HEK293 (cell line): ENCODE results near the gene UQCC2.
A peak's percentile ranks its signal among the peaks of the same experiment; 100 is the strongest.

Source experiments
- BCL11A ChIP-seq: fragments of 450-650 bp; formaldehyde crosslinking; IDR thresholded peaks from 2 replicates; pipeline ENCODE4 v1.5.1; 2016; ENCODE audit warnings: low read depth, missing biosample characterization, missing genetic modification characterization
- GFI1B ChIP-seq: fragments of 450-650 bp; formaldehyde crosslinking; IDR thresholded peaks from 2 replicates; pipeline ENCODE4 v1.5.1; 2016; ENCODE audit warnings: missing biosample characterization, missing genetic modification characterization
- GLI2 ChIP-seq: fragments of 450-650 bp; formaldehyde crosslinking; IDR thresholded peaks from 2 replicates; pipeline ENCODE4; 2017; ENCODE audit warnings: missing biosample characterization, missing genetic modification characterization, low read depth, borderline replicate concordance
- OVOL3 ChIP-seq: fragments of 450-650 bp; formaldehyde crosslinking; IDR thresholded peaks from 2 replicates; pipeline ENCODE4 v1.5.1; 2016; ENCODE audit warnings: missing biosample characterization, missing genetic modification characterization
- RBAK ChIP-seq: fragments of 450-650 bp; formaldehyde crosslinking; IDR thresholded peaks from 2 replicates; pipeline ENCODE4 v1.5.1; 2016; ENCODE audit warnings: missing biosample characterization, missing genetic modification characterization
- REPIN1 ChIP-seq: fragments of 450-650 bp; formaldehyde crosslinking; IDR thresholded peaks from 2 replicates; pipeline ENCODE4 v1.5.1; 2017; ENCODE audit warnings: missing biosample characterization, missing genetic modification characterization, low read depth
- YY1 ChIP-seq: fragments of 450-650 bp; formaldehyde crosslinking; IDR thresholded peaks from 2 replicates; pipeline ENCODE4 v1.5.1; 2018; ENCODE audit warnings: missing biosample characterization, missing genetic modification characterization
- ZNF184 ChIP-seq: fragments of 450-650 bp; IDR thresholded peaks from 2 replicates; pipeline ENCODE4 v1.5.1; 2018; ENCODE audit warnings: missing biosample characterization, mild to moderate bottlenecking, missing genetic modification characterization
- ZNF248 ChIP-seq: fragments of 450-650 bp; formaldehyde crosslinking; IDR thresholded peaks from 2 replicates; pipeline ENCODE4 v1.5.1; 2017; ENCODE audit warnings: missing biosample characterization, missing genetic modification characterization
- ZNF510 ChIP-seq: fragments of 450-650 bp; formaldehyde crosslinking; IDR thresholded peaks from 2 replicates; pipeline ENCODE4 v1.5.1; 2018; ENCODE audit warnings: mild to moderate bottlenecking, missing genetic modification characterization, missing biosample characterization; ENCODE audit not compliant: insufficient replicate concordance
- ZNF548 ChIP-seq: fragments of 450-650 bp; formaldehyde crosslinking; IDR thresholded peaks from 2 replicates; pipeline ENCODE4 v1.5.1; 2016; ENCODE audit warnings: missing biosample characterization, missing genetic modification characterization
- ZNF549 ChIP-seq: fragments of 450-650 bp; IDR thresholded peaks from 2 replicates; pipeline ENCODE4 v1.5.1; 2018; ENCODE audit warnings: missing biosample characterization, missing genetic modification characterization, mild to moderate bottlenecking, inconsistent platforms, moderate library complexity
- ZNF621 ChIP-seq: fragments of 450-650 bp; formaldehyde crosslinking; IDR thresholded peaks from 2 replicates; pipeline ENCODE4 v1.5.1; 2017; ENCODE audit warnings: missing biosample characterization, missing genetic modification characterization
- ZNF629 ChIP-seq: fragments of 450-650 bp; formaldehyde crosslinking; IDR thresholded peaks from 2 replicates; pipeline ENCODE4 v1.5.1; 2017; ENCODE audit warnings: missing biosample characterization, missing genetic modification characterization
- ZNF658 ChIP-seq: fragments of 450-650 bp; formaldehyde crosslinking; IDR thresholded peaks from 2 replicates; pipeline ENCODE4; 2016; ENCODE audit warnings: missing biosample characterization, missing genetic modification characterization
- ZNF777 ChIP-seq: fragments of 450-650 bp; formaldehyde crosslinking; IDR thresholded peaks from 2 replicates; pipeline ENCODE4 v1.5.1; 2017; ENCODE audit warnings: missing biosample characterization, missing genetic modification characterization, borderline replicate concordance
- ZNF837 ChIP-seq: fragments of 450-650 bp; formaldehyde crosslinking; IDR thresholded peaks from 2 replicates; pipeline ENCODE4 v1.5.1; 2016; ENCODE audit warnings: missing biosample characterization, missing genetic modification characterization
- TF ChIP-seq, protein P1 (sequence below): fragments of 450-650 bp; formaldehyde crosslinking; IDR thresholded peaks from 2 replicates; pipeline ENCODE4 v1.5.1; 2016; ENCODE audit warnings: missing biosample characterization, missing genetic modification characterization
- TF ChIP-seq, protein P2 (sequence below): fragments of 450-650 bp; formaldehyde crosslinking; IDR thresholded peaks from 2 replicates; pipeline ENCODE4 v1.5.1; 2016; ENCODE audit warnings: missing biosample characterization, missing genetic modification characterization
- TF ChIP-seq, protein P3 (sequence below): fragments of 450-650 bp; formaldehyde crosslinking; optimal IDR thresholded peaks from 2 replicates; pipeline ENCODE3; 2016; ENCODE audit warnings: missing biosample characterization, mild to moderate bottlenecking, missing genetic modification characterization
- TF ChIP-seq, protein P4 (sequence below): fragments of 450-650 bp; formaldehyde crosslinking; IDR thresholded peaks from 2 replicates; pipeline ENCODE4 v1.5.1; 2017; ENCODE audit warnings: missing biosample characterization, missing genetic modification characterization
- TF ChIP-seq, protein P5 (sequence below): fragments of 450-650 bp; formaldehyde crosslinking; IDR thresholded peaks from 2 replicates; pipeline ENCODE4 v1.5.1; 2016; ENCODE audit warnings: missing biosample characterization, missing genetic modification characterization
- TF ChIP-seq, protein P6 (sequence below): fragments of 450-650 bp; formaldehyde crosslinking; IDR thresholded peaks from 2 replicates; pipeline ENCODE4 v1.5.1; 2016; ENCODE audit warnings: missing biosample characterization, missing genetic modification characterization
- TF ChIP-seq, protein P7 (sequence below): fragments of 450-650 bp; formaldehyde crosslinking; IDR thresholded peaks from 2 replicates; pipeline ENCODE4 v1.5.1; 2016; ENCODE audit warnings: missing biosample characterization, missing genetic modification characterization

UQCC2 gene

DNA sequence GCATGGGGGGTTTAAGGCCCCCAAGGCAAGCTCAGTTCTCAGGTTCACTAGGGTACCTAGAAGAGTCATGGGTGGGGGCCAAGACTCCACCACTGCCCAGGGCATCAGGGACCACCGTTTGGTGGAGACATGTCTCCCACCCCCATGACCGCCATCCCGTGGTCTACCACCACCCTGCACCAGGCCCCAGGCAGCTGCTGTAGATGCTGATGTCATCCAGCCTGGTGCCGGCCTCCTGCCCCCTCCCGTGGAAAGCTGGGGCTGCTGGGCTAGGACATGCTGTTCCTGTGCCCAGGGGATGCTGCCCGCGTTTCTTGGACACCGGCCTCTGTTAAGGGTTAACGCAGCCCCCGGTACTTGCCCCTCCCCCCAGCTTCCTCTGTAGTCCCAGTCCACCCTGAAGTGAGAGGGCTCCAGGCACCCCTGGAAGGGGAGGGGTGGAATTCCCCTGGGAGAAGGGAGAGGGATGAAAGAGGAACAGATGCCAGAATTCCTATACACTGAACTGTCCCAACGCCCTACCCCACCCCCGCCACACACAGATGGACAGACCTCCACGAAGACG, 34.6 kb upstream of the UQCC2 start (continued):
- TF ChIP-seq, protein P1, sequence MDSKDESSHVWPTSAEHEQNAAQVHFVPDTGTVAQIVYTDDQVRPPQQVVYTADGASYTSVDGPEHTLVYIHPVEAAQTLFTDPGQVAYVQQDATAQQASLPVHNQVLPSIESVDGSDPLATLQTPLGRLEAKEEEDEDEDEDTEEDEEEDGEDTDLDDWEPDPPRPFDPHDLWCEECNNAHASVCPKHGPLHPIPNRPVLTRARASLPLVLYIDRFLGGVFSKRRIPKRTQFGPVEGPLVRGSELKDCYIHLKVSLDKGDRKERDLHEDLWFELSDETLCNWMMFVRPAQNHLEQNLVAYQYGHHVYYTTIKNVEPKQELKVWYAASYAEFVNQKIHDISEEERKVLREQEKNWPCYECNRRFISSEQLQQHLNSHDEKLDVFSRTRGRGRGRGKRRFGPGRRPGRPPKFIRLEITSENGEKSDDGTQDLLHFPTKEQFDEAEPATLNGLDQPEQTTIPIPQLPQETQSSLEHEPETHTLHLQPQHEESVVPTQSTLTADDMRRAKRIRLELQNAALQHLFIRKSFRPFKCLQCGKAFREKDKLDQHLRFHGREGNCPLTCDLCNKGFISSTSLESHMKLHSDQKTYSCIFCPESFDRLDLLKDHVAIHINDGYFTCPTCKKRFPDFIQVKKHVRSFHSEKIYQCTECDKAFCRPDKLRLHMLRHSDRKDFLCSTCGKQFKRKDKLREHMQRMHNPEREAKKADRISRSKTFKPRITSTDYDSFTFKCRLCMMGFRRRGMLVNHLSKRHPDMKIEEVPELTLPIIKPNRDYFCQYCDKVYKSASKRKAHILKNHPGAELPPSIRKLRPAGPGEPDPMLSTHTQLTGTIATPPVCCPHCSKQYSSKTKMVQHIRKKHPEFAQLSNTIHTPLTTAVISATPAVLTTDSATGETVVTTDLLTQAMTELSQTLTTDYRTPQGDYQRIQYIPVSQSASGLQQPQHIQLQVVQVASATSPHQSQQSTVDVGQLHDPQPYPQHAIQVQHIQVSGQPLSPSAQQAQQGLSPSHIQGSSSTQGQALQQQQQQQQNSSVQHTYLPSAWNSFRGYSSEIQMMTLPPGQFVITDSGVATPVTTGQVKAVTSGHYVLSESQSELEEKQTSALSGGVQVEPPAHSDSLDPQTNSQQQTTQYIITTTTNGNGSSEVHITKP = peak; percentile 80
- TF ChIP-seq ZNF777 (tag by site-specific recombination) (no peak), ZNF510 (tag by site-specific recombination) (no peak), GFI1B (no peak), ZNF621 (tag by site-specific recombination) (no peak), OVOL3 (no peak), BCL11A (tag by site-specific recombination) (no peak; the same call in 1 of the 2 replicates), ZNF184 (tag by site-specific recombination) (no peak), YY1 (tag by site-specific recombination) (no peak), ZNF549 (tag by site-specific recombination) (no peak), ZNF658 (tag by site-specific recombination) (no peak), ZNF629 (tag by site-specific recombination) (peak; percentile 71), GLI2 (tag by site-specific recombination) (no peak), ZNF837 (no peak), ZNF548 (tag by site-specific recombination) (no peak), ZNF248 (no peak), REPIN1 (tag by site-specific recombination) (no peak), RBAK (tag by site-specific recombination) (no peak)
- TF ChIP-seq, protein P2, sequence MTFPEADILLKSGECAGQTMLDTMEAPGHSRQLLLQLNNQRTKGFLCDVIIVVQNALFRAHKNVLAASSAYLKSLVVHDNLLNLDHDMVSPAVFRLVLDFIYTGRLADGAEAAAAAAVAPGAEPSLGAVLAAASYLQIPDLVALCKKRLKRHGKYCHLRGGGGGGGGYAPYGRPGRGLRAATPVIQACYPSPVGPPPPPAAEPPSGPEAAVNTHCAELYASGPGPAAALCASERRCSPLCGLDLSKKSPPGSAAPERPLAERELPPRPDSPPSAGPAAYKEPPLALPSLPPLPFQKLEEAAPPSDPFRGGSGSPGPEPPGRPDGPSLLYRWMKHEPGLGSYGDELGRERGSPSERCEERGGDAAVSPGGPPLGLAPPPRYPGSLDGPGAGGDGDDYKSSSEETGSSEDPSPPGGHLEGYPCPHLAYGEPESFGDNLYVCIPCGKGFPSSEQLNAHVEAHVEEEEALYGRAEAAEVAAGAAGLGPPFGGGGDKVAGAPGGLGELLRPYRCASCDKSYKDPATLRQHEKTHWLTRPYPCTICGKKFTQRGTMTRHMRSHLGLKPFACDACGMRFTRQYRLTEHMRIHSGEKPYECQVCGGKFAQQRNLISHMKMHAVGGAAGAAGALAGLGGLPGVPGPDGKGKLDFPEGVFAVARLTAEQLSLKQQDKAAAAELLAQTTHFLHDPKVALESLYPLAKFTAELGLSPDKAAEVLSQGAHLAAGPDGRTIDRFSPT = peak; percentile 66; the same call in 1 of the 2 replicates
- TF ChIP-seq, protein P3, sequence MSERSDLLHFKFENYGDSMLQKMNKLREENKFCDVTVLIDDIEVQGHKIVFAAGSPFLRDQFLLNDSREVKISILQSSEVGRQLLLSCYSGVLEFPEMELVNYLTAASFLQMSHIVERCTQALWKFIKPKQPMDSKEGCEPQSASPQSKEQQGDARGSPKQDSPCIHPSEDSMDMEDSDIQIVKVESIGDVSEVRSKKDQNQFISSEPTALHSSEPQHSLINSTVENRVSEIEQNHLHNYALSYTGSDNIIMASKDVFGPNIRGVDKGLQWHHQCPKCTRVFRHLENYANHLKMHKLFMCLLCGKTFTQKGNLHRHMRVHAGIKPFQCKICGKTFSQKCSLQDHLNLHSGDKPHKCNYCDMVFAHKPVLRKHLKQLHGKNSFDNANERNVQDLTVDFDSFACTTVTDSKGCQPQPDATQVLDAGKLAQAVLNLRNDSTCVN (tag by site-specific recombination) = no peak
- TF ChIP-seq, protein P4, sequence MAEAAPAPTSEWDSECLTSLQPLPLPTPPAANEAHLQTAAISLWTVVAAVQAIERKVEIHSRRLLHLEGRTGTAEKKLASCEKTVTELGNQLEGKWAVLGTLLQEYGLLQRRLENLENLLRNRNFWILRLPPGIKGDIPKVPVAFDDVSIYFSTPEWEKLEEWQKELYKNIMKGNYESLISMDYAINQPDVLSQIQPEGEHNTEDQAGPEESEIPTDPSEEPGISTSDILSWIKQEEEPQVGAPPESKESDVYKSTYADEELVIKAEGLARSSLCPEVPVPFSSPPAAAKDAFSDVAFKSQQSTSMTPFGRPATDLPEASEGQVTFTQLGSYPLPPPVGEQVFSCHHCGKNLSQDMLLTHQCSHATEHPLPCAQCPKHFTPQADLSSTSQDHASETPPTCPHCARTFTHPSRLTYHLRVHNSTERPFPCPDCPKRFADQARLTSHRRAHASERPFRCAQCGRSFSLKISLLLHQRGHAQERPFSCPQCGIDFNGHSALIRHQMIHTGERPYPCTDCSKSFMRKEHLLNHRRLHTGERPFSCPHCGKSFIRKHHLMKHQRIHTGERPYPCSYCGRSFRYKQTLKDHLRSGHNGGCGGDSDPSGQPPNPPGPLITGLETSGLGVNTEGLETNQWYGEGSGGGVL (tag by site-specific recombination) = no peak
- TF ChIP-seq, protein P5, sequence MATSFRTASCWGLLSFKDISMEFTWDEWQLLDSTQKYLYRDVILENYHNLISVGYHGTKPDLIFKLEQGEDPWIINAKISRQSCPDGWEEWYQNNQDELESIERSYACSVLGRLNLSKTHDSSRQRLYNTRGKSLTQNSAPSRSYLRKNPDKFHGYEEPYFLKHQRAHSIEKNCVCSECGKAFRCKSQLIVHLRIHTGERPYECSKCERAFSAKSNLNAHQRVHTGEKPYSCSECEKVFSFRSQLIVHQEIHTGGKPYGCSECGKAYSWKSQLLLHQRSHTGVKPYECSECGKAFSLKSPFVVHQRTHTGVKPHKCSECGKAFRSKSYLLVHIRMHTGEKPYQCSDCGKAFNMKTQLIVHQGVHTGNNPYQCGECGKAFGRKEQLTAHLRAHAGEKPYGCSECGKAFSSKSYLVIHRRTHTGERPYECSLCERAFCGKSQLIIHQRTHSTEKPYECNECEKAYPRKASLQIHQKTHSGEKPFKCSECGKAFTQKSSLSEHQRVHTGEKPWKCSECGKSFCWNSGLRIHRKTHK (tag by site-specific recombination) = no peak
- TF ChIP-seq, protein P6, sequence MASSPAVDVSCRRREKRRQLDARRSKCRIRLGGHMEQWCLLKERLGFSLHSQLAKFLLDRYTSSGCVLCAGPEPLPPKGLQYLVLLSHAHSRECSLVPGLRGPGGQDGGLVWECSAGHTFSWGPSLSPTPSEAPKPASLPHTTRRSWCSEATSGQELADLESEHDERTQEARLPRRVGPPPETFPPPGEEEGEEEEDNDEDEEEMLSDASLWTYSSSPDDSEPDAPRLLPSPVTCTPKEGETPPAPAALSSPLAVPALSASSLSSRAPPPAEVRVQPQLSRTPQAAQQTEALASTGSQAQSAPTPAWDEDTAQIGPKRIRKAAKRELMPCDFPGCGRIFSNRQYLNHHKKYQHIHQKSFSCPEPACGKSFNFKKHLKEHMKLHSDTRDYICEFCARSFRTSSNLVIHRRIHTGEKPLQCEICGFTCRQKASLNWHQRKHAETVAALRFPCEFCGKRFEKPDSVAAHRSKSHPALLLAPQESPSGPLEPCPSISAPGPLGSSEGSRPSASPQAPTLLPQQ (tag by site-specific recombination) = no peak; the same call in 1 of the 2 replicates
- TF ChIP-seq, protein P7, sequence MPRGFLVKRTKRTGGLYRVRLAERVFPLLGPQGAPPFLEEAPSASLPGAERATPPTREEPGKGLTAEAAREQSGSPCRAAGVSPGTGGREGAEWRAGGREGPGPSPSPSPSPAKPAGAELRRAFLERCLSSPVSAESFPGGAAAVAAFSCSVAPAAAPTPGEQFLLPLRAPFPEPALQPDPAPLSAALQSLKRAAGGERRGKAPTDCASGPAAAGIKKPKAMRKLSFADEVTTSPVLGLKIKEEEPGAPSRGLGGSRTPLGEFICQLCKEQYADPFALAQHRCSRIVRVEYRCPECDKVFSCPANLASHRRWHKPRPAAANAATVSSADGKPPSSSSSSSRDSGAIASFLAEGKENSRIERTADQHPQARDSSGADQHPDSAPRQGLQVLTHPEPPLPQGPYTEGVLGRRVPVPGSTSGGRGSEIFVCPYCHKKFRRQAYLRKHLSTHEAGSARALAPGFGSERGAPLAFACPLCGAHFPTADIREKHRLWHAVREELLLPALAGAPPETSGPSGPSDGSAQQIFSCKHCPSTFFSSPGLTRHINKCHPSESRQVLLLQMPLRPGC (tag by site-specific recombination) = peak; percentile 86
